Dendritic cell treated with granulocyte-macrophage colony-stimulating factor and Interleukin-4, amounts not matched to agents 40 ng/mL and 50 ng/mL, for 4 days (primary cell): ENCODE data around the gene RIPOR2.
"Not testable (repeated sequence)": the region's sequence is repeated elsewhere in the genome, so short reads cannot be mapped to it uniquely, and the experiment has no call there.

ENCODE experiments used
- H3K27ac Mint-ChIP-seq: one replicate; pipeline ENCODE4 v1.8.0; 2022; ENCODE audit warnings: mild to moderate bottlenecking, mixed read lengths
- H3K27me3 Mint-ChIP-seq: one replicate; pipeline ENCODE4 v1.8.0; 2022; ENCODE audit warnings: mild to moderate bottlenecking, mixed read lengths
- H3K36me3 Mint-ChIP-seq: one replicate; pipeline ENCODE4 v1.8.0; 2022; ENCODE audit warnings: low read depth, mixed read lengths
- H3K4me1 Mint-ChIP-seq: one replicate; pipeline ENCODE4 v1.8.0; 2022; ENCODE audit warnings: low read depth, mixed read lengths
- H3K4me3 Mint-ChIP-seq: one replicate; pipeline ENCODE4 v1.8.0; 2022; ENCODE audit warnings: mild to moderate bottlenecking, moderate library complexity, mixed read lengths
- H3K9me3 Mint-ChIP-seq: one replicate; pipeline ENCODE4 v1.8.0; 2022; ENCODE audit warnings: mixed read lengths
- intact Hi-C: fragments of 100-400 bp; cut with micrococcal nuclease; formaldehyde crosslinking; loops from one replicate; pipeline ENCODE4 v1.15.0; 2022

The RIPOR2 gene

DNA sequence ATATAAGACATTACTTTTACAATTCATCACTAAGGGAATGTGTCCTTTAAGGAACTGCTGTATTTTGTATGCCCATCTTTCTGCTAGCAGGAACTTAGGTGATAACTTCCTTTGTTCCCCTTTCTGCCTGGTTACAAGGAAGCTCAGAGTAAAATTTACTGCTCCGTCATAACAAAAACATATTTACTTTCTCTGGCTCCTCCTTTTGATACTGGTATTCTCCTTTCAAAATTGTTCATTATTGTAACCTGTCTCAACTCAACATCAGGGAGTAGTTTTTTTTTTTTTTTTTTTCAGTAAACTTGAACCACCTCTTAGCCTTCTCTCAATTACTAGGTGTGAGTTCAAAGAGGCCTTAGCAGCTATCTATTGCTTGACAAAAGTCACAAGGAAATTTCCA, 37.1 kb downstream of the RIPOR2 start:
- no peak overlapping the region for H3K27ac Mint-ChIP-seq
- no peaks in the 10 kb centered on the region for H3K27me3 Mint-ChIP-seq
- no peaks in the 10 kb centered on the region for H3K9me3 Mint-ChIP-seq
- no peak overlapping the region for H3K4me3 Mint-ChIP-seq
- peaks cover 16% of the 10 kb centered on the region for H3K4me1 Mint-ChIP-seq
- intact Hi-C loops: no loop called here
- no peaks in the 10 kb centered on the region for H3K36me3 Mint-ChIP-seq

DNA sequence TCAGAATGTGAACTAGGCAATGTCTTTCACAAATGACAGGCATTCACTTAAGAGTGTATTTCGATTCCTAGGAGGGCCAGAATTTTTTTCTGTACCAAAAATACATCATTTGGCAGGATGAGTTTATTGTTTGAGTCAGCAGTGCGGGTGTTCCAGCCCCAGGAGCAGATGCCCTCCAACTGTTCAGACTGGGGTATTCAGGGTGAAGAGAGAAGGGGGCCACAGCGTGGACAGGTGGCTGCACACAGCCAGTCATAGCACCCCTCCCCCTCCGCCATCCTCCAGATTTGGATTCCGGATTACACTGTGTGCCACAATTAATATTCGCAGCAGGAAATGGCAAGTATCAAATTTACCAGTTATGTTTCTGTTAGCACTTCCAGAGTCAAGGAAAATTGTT, 38.6 kb downstream of the RIPOR2 start:
- intact Hi-C loops: no loop called here
- Mint-ChIP-seq H3K36me3 (no peaks in the 10 kb centered on the region), H3K4me1 (peaks cover 11% of the 10 kb centered on the region), H3K27me3 (no peaks in the 10 kb centered on the region), H3K27ac (no peak overlapping the region), H3K4me3 (no peak overlapping the region), H3K9me3 (no peaks in the 10 kb centered on the region)

DNA sequence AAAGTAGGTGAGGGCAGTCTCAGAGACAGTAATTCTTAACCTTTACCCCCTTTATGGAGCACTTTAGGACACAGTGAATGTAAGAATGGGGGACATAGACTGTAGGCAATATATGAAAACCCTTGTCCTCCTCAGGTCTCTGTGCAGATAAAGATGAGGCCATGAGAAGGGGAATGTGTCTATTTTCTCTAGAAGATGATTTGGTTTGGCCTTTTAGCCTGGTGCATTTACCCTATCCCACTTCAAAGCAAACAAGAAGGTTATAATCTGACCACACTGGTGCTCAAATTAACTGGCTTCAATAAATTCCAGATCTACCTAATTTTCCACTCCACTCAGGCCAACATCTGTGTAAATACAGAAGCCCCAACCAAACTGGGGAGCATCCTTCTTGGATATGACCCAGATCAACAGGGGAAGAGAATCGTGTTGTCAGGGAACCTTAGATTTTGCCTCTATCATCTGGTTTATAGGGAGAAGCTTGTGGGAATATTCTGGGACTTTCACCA, 42.4 kb downstream of the RIPOR2 start:
- no peak overlapping the region for H3K27ac Mint-ChIP-seq
- no peaks in the 10 kb centered on the region for H3K9me3 Mint-ChIP-seq
- intact Hi-C loops: no loop called here
- peaks cover 5% of the 10 kb centered on the region for H3K4me1 Mint-ChIP-seq
- no peaks in the 10 kb centered on the region for H3K27me3 Mint-ChIP-seq
- no peak overlapping the region for H3K4me3 Mint-ChIP-seq
- no peaks in the 10 kb centered on the region for H3K36me3 Mint-ChIP-seq

DNA sequence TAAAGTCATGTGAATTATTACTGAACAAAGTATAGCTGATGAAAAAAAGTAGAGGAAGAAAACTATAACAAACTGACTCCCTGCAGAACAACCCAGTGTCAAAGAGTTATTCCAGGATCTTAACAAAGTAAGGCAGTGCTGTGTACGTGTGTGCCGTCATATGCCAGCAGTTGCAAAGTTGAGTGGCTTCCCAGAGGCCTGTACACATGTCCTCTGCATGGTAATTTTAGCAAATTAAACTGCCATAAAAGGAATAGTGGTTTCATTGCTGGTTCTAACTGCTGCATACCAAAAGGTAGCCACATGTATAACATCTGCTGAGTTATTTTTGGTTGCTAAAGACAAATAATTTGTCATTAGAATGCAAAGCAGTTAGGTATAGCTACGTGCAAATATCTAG, 44.8 kb downstream of the RIPOR2 start:
- H3K9me3 Mint-ChIP-seq: no peaks in the 10 kb centered on the region
- no peaks in the 10 kb centered on the region for H3K36me3 Mint-ChIP-seq
- H3K4me1 Mint-ChIP-seq: no peaks in the 10 kb centered on the region
- no peaks in the 10 kb centered on the region for H3K27me3 Mint-ChIP-seq
- no peak overlapping the region for H3K4me3 Mint-ChIP-seq
- no peak overlapping the region for H3K27ac Mint-ChIP-seq
- intact Hi-C loops: no loop called here

DNA sequence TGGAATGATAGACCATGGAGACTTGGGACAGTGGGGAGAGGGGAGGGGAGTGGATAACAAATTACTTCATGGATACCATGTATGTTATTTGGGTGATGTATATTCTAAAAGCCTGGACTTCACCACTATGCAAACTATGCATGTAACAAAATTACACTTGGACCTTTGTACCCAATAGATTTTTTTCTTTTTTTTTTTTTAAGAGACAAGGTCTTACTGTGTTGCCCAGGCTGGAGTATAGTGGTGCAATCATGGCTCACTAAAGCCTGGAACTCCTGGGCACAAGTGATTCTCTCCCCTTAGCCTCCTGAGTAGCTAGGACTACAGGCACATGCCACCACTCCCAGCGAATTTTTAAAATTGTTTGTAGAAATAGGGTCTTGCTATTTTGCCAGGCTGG, 45.3 kb downstream of the RIPOR2 start:
- no peaks in the 10 kb centered on the region for H3K36me3 Mint-ChIP-seq
- H3K27ac Mint-ChIP-seq: no peak overlapping the region
- H3K4me3 Mint-ChIP-seq: no peak overlapping the region

DNA sequence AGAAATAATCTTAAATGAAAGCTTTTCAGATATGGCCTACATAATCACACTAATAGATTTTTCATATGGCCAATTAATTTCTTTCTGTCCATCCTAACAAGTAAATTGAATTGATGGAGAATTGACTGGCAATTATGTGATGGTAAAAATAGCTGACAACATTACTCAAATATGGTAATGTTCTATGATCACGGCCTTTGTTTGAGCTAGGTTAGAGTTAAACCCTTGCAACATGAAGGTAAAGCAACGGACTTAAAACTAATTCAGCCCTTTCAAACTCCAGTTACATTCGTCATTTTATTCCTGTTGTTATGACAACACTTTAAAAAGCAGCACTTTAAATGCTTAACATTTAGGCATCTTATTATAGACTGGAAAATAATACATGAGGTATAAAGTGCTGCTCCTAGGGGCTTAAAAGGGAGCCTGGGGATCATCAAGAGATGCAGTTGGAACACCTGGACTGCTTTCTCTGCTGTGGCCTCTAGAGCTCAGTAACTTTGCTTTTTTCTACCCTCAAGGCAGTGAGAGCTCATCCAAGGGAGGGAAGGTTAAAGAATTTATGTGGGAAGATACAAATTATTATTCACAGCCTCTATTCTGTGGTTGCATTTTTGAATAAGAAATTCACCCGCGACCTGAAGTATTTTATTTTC, 46.9 kb downstream of the RIPOR2 start:
- Mint-ChIP-seq H3K9me3 (no peaks in the 10 kb centered on the region), H3K4me1 (peaks cover under 1% of the 10 kb centered on the region), H3K36me3 (no peaks in the 10 kb centered on the region), H3K27ac (no peak overlapping the region), H3K4me3 (no peak overlapping the region), H3K27me3 (no peaks in the 10 kb centered on the region)
- intact Hi-C loops: no loop called here

More for the DNA sequence above, 45.3 kb downstream of the RIPOR2 start:
- H3K9me3 Mint-ChIP-seq: no peaks in the 10 kb centered on the region
- intact Hi-C loops: no loop called here
- no peaks in the 10 kb centered on the region for H3K4me1 Mint-ChIP-seq
- H3K27me3 Mint-ChIP-seq: no peaks in the 10 kb centered on the region

DNA sequence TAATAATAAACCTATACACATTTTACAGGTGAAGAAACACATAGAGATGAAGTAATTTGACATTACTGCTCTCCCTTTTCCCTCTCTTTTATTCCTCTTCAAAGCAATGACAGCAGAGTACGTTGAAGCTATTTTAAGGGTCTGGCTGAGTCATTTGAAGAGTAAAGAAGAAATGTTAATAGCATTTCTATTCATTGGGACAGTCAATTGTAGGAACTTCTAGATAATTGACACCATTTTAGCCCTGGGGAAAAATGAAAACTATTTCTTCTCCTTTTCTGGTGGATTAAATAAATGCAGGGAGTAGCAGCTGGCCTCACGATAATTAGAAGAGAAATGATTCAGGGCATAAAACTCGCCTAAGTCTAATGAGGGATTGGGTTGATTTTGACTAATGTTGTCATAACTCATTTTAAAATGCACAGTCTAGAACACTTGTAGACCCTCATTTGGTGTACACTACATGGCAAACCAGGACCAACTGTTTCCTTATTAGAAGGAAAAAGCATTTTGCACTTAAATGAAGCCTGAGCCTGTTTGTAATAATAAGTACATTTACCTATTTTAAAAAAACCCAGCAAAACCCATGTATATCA, 48.1 kb downstream of the RIPOR2 start:
- no peak overlapping the region for H3K27ac Mint-ChIP-seq
- H3K9me3 Mint-ChIP-seq: no peaks in the 10 kb centered on the region
- H3K36me3 Mint-ChIP-seq: no peaks in the 10 kb centered on the region
- no peak overlapping the region for H3K4me3 Mint-ChIP-seq
- intact Hi-C loops: no loop called here
- H3K27me3 Mint-ChIP-seq: no peaks in the 10 kb centered on the region
- peaks cover 10% of the 10 kb centered on the region for H3K4me1 Mint-ChIP-seq

DNA sequence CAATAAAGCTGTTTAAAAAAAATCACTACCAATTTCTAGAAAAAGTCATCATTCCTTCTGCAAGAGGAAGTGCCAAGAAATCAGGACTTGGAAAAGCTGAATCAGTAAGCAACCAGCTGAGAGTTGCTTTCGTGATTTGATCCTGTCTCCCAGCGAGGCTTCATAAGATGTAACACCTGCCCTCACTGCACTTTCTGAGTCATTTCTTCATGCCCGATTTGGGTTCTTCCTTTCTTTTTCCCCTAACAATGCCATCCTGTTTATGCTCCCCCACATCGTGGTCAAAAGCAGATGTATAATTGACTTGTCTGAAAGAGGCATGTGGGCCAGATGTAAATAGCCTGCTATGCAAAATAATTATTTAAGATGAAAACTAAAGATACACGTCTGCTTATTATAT, 52.1 kb downstream of the RIPOR2 start:
- H3K4me1 Mint-ChIP-seq: peaks cover 10% of the 10 kb centered on the region
- intact Hi-C loops: no loop called here
- H3K9me3 Mint-ChIP-seq: no peaks in the 10 kb centered on the region
- H3K27me3 Mint-ChIP-seq: no peaks in the 10 kb centered on the region
- no peak overlapping the region for H3K27ac Mint-ChIP-seq
- no peak overlapping the region for H3K4me3 Mint-ChIP-seq
- H3K36me3 Mint-ChIP-seq: no peaks in the 10 kb centered on the region

DNA sequence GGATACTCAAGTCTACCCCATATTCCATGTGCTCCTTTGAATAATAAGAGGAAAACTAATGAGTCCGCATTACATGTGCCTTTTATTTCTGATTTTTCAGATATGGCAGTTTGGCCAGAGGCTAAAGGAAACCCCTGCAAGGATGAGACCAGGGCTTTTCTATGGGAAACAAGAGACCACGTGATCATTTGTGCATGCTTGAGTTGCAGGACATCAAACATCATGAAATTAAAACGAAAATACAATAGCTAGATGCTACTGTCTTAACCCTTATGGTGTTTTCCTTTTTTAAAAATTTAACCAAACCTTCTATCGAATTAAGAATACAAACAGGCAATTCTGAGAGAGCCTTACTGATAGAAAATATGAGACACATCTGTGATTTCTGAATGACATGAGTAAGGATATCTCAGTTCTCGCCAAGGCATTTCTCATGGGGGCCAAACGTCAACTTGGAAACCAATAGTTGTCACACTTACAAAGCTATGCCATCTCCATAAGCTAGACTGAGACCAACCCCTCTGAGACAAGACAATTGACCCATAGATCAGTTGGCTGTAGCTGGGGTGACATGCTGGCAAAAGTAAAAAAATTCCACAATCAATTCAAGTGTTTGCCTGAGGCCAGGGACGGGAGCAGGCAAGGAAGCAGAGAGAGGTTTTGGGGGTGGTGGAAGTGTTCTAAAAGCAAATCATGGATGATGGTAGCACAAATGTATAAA, 52.8 kb downstream of the RIPOR2 start:
- H3K36me3 Mint-ChIP-seq: peaks cover under 1% of the 10 kb centered on the region
- H3K4me3 Mint-ChIP-seq: no peak overlapping the region
- no peaks in the 10 kb centered on the region for H3K27me3 Mint-ChIP-seq
- intact Hi-C loops: no loop called here
- peaks cover 10% of the 10 kb centered on the region for H3K4me1 Mint-ChIP-seq
- no peak overlapping the region for H3K27ac Mint-ChIP-seq
- peaks cover 3% of the 10 kb centered on the region for H3K9me3 Mint-ChIP-seq

DNA sequence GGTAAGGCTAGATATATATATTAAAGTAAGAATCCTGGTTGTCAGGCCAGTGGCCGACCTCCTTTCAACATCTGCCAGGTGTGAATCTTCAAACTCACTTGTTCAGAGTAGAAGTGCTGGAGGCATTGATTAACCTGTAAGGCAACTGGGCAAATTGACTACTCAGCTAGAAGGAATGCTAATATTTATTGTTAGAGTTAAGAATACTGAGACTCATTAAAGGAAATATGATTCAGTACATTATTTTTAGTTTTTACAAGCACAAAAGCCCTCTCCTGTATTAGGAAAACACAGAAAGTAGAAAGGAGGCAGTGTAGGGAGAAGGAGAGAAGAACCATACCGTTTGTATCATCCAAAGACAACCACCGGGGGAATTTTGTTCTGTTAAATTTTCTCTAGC, 53.5 kb downstream of the RIPOR2 start:
- intact Hi-C loops: no loop called here
- Mint-ChIP-seq H3K27ac (no peak overlapping the region), H3K27me3 (no peaks in the 10 kb centered on the region), H3K9me3 (peaks cover 10% of the 10 kb centered on the region), H3K4me3 (no peak overlapping the region), H3K4me1 (peaks cover 10% of the 10 kb centered on the region), H3K36me3 (peaks cover 7% of the 10 kb centered on the region)

DNA sequence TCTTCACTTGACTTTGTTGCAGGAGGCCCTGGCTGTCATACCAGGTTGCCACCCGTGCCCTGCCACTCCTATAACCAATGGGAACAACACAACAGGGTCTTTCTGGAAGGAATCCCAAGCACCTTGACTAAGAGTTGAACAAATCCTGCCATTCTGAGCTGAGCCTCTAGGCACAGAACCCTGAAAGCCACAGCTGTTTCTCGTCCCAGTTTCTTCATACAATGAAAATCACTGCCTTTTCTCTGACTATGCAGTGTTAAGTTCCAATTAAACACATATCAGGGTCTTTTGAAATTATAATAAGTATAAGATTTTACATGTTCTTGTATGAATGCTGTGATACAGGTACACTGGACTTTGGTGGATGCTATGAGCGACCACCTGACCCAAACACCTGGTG, 54.4 kb downstream of the RIPOR2 start:
- Mint-ChIP-seq H3K4me1 (peaks cover 15% of the 10 kb centered on the region), H3K36me3 (peaks cover 13% of the 10 kb centered on the region), H3K27me3 (no peaks in the 10 kb centered on the region), H3K9me3 (peaks cover 15% of the 10 kb centered on the region), H3K27ac (no peak overlapping the region), H3K4me3 (no peak overlapping the region)
- intact Hi-C loops: no loop called here

DNA sequence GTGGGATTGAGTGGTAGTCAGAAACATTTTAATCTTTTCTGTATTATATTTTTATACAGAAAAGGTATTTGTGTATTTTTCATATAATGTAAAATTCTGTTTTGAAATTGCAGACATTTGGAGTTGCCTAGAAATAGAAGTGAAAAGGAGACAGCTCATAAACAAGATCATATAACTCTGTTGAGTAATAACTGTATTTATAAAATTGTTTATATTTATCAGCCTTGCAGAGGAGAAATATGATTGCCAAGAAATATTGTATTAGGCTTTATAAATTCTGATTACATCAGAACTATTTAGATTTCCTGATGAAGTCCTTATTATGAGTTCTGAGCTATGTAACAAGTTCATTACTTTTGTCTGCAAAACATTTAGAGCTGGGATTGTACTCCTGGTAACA, 55.3 kb downstream of the RIPOR2 start:
- H3K27me3 Mint-ChIP-seq: no peaks in the 10 kb centered on the region
- H3K4me3 Mint-ChIP-seq: no peak overlapping the region
- no peak overlapping the region for H3K27ac Mint-ChIP-seq

DNA sequence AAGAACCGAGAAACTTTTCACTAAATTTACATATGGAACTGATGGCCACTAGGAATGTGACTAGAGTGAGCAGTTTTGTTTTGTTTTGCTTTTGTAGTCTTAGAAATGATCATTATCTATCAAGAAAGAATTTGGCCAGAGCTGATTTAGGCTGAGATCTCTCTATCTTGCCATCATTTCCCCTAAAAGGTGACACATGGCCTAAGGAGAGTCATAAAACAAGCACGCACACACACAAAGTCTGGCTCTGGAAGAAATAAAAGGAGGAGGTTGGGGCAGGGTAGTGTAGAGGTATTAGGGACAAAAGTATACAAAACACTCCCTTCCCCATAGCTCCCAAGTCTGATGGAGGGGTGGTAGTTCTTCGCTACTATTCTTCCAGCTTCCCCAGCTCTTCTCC, 56.4 kb downstream of the RIPOR2 start:
- peaks cover 15% of the 10 kb centered on the region for H3K9me3 Mint-ChIP-seq
- no peaks in the 10 kb centered on the region for H3K27me3 Mint-ChIP-seq
- no peak overlapping the region for H3K27ac Mint-ChIP-seq
- intact Hi-C loops: no loop called here
- H3K36me3 Mint-ChIP-seq: peaks cover 13% of the 10 kb centered on the region
- H3K4me1 Mint-ChIP-seq: peaks cover 18% of the 10 kb centered on the region
- H3K4me3 Mint-ChIP-seq: no peak overlapping the region

More for the DNA sequence above, 55.3 kb downstream of the RIPOR2 start:
- peaks cover 15% of the 10 kb centered on the region for H3K9me3 Mint-ChIP-seq
- intact Hi-C loops: no loop called here
- peaks cover 18% of the 10 kb centered on the region for H3K4me1 Mint-ChIP-seq
- H3K36me3 Mint-ChIP-seq: peaks cover 13% of the 10 kb centered on the region

DNA sequence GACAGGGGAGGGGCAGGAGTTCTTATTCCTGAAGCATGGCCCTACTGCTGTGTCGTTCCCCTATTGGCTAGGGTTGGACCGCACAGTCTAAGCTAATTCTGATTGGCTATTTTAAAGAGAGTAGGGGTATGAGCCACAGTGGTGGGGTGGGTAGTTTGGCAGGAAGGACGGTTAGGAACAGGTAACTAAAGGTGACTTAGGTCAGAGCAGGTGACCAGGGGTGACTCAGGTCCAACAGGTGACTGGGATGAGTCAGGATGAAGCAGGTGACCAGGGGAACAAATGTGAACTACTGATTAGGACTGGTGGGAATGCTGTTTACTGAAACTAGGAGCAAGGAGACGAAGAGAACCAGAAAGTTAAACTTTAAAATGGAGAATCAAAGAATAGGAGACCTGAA, 58.0 kb downstream of the RIPOR2 start:
- H3K4me1 Mint-ChIP-seq, H3K4me3 Mint-ChIP-seq, H3K27ac Mint-ChIP-seq, intact Hi-C loops, H3K27me3 Mint-ChIP-seq: not testable (repeated sequence)
- peaks cover 13% of the 10 kb centered on the region for H3K36me3 Mint-ChIP-seq
- peaks cover 15% of the 10 kb centered on the region for H3K9me3 Mint-ChIP-seq
